ENCODE results near the gene CCDC197.

GRCh38 chr14:93949511-93950075, 47.5 kb upstream of the CCDC197 start:
- no peak for TF ChIP-seq EZH2 (IDR thresholded peaks at IDR 0.05; ENCODE audit: borderline replicate concordance, low read length)
- TF ChIP-seq, protein P1, sequence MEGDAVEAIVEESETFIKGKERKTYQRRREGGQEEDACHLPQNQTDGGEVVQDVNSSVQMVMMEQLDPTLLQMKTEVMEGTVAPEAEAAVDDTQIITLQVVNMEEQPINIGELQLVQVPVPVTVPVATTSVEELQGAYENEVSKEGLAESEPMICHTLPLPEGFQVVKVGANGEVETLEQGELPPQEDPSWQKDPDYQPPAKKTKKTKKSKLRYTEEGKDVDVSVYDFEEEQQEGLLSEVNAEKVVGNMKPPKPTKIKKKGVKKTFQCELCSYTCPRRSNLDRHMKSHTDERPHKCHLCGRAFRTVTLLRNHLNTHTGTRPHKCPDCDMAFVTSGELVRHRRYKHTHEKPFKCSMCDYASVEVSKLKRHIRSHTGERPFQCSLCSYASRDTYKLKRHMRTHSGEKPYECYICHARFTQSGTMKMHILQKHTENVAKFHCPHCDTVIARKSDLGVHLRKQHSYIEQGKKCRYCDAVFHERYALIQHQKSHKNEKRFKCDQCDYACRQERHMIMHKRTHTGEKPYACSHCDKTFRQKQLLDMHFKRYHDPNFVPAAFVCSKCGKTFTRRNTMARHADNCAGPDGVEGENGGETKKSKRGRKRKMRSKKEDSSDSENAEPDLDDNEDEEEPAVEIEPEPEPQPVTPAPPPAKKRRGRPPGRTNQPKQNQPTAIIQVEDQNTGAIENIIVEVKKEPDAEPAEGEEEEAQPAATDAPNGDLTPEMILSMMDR (IDR thresholded peaks at IDR 0.05; ENCODE audit: low read length): no peak

All from OCI-LY1 (cell line).